ENCODE data around the gene HID1.

GRCh38 chr17:74922694-74923537 lies 49.6 kb downstream of the HID1 start, which contains the start of gene USH1G:
- no peak for TF ChIP-seq POLR2A (IDR thresholded peaks at IDR 0.05)
- TF ChIP-seq, protein P1, sequence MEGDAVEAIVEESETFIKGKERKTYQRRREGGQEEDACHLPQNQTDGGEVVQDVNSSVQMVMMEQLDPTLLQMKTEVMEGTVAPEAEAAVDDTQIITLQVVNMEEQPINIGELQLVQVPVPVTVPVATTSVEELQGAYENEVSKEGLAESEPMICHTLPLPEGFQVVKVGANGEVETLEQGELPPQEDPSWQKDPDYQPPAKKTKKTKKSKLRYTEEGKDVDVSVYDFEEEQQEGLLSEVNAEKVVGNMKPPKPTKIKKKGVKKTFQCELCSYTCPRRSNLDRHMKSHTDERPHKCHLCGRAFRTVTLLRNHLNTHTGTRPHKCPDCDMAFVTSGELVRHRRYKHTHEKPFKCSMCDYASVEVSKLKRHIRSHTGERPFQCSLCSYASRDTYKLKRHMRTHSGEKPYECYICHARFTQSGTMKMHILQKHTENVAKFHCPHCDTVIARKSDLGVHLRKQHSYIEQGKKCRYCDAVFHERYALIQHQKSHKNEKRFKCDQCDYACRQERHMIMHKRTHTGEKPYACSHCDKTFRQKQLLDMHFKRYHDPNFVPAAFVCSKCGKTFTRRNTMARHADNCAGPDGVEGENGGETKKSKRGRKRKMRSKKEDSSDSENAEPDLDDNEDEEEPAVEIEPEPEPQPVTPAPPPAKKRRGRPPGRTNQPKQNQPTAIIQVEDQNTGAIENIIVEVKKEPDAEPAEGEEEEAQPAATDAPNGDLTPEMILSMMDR (IDR thresholded peaks at IDR 0.05), result no peak
